CD14-positive monocyte (primary cell): ENCODE data around the gene TMEM150C. TPM values are rescaled to one million over a fixed set of nuclear protein-coding genes. Genes with fewer than 3 reads are reported as not detected.

Experiments
- DNase-seq, 3 donors: peaks; one replicate each; pipeline ENCODE4 v3.0.0-alpha.2; 2011 to 2022
- H2AFZ ChIP-seq: 2 replicates; pipeline ENCODE4 v1.6.0; 2012; ENCODE audit warnings: mild to moderate bottlenecking, low read depth, low read length, inconsistent platforms; ENCODE audit not compliant: insufficient read depth, poor library complexity, severe bottlenecking
- H3K27ac ChIP-seq, 2 donors: 1 replicate in 1 of 2; 2 replicates in 1 of 2; pipeline ENCODE4 v1.5.1; 2012 to 2013; ENCODE audit warnings: low read length in 2 of 2, control low read depth in 1 of 2, inconsistent platforms in 1 of 2, low read depth in 1 of 2, mild to moderate bottlenecking in 1 of 2
- H3K27me3 ChIP-seq, 2 donors: one replicate each; pipeline versions ENCODE4 v1.6.0 to v1.6.1; 2011 to 2013; ENCODE audit warnings: low read length in 2 of 2; ENCODE audit not compliant: control insufficient read depth in 2 of 2, insufficient read depth in 2 of 2
- H3K36me3 ChIP-seq, 2 donors: replicated peaks in 1 of 2; 1 replicate in 1 of 2; 2 replicates in 1 of 2; pipeline versions ENCODE4 v1.5.1 to v1.6.1; 2012 to 2013; ENCODE audit warnings: low read length in 2 of 2, control low read depth in 1 of 2, inconsistent platforms in 1 of 2, mild to moderate bottlenecking in 1 of 2; ENCODE audit not compliant: insufficient read depth in 2 of 2, control insufficient read depth in 1 of 2
- H3K4me1 ChIP-seq, 2 donors: 1 replicate in 1 of 2; 2 replicates in 1 of 2; pipeline versions ENCODE4 v1.5.1 to v1.6.1; 2012 to 2013; ENCODE audit warnings: low read length in 2 of 2, control low read depth in 1 of 2, inconsistent platforms in 1 of 2, mild to moderate bottlenecking in 1 of 2, moderate library complexity in 1 of 2; ENCODE audit not compliant: insufficient read depth in 2 of 2, control insufficient read depth in 1 of 2
- H3K4me2 ChIP-seq: replicated peaks from 2 replicates; pipeline ENCODE3; 2012; ENCODE audit warnings: low read length, moderate library complexity, mild to moderate bottlenecking; ENCODE audit not compliant: poor library complexity, severe bottlenecking; ENCODE audit errors: extremely low read depth
- H3K4me3 ChIP-seq, 3 experiments: fragments of 200-600 bp in 1 of 3; sonication (generic) in 1 of 3; replicated peaks in 1 of 3; 1 replicate in 2 of 3; 2 replicates in 1 of 3; pipeline ENCODE4 v1.5.1; 2011 to 2013; ENCODE audit warnings: low read length in 3 of 3, mild to moderate bottlenecking in 3 of 3, control low read depth in 2 of 3, low read depth in 2 of 3, inconsistent platforms in 1 of 3, moderate library complexity in 1 of 3
- H3K79me2 ChIP-seq: 2 replicates; pipeline ENCODE4 v1.6.0; 2012; ENCODE audit warnings: mild to moderate bottlenecking, control low read depth, inconsistent platforms, low read length, moderate library complexity; ENCODE audit not compliant: insufficient read depth
- H3K9ac ChIP-seq: 2 replicates; pipeline ENCODE4 v1.6.0; 2017; ENCODE audit warnings: low read length, mild to moderate bottlenecking; ENCODE audit not compliant: insufficient read depth, poor library complexity, severe bottlenecking
- H3K9me3 ChIP-seq, 2 donors: replicated peaks in 1 of 2; 1 replicate in 1 of 2; 2 replicates in 1 of 2; pipeline versions ENCODE4 v1.5.1 to v1.6.1; 2012 to 2013; ENCODE audit warnings: low read length in 2 of 2, control low read depth in 1 of 2; ENCODE audit not compliant: control insufficient read depth in 1 of 2, insufficient read depth in 1 of 2
- H4K20me1 ChIP-seq: 2 replicates; pipeline ENCODE4 v1.6.0; 2012; ENCODE audit warnings: mild to moderate bottlenecking, low read length, control low read depth, moderate library complexity; ENCODE audit not compliant: insufficient read depth
- H3K27ac Mint-ChIP-seq, 7 donors: one replicate each; pipeline ENCODE4 v1.8.0; 2020; ENCODE audit warnings: mild to moderate bottlenecking in 7 of 7, mixed read lengths in 7 of 7, moderate library complexity in 6 of 7, inconsistent platforms in 2 of 7
- H3K27me3 Mint-ChIP-seq, 3 donors: one replicate each; pipeline ENCODE4 v1.8.0; 2021 to 2022; ENCODE audit warnings: low read depth in 3 of 3, mild to moderate bottlenecking in 3 of 3, mixed read lengths in 3 of 3, moderate library complexity in 3 of 3, inconsistent platforms in 1 of 3
- H3K36me3 Mint-ChIP-seq, 2 donors: one replicate each; pipeline ENCODE4 v1.8.0; 2020; ENCODE audit warnings: mixed read lengths in 2 of 2, inconsistent platforms in 1 of 2, mild to moderate bottlenecking in 1 of 2
- H3K4me1 Mint-ChIP-seq: one replicate; pipeline ENCODE4 v1.8.0; 2020; ENCODE audit warnings: mild to moderate bottlenecking, mixed read lengths
- H3K4me3 Mint-ChIP-seq, 2 donors: one replicate each; pipeline ENCODE4 v1.8.0; 2020; ENCODE audit warnings: mild to moderate bottlenecking in 2 of 2, mixed read lengths in 2 of 2, moderate library complexity in 1 of 2
- H3K9me3 Mint-ChIP-seq, 7 donors: one replicate each; pipeline ENCODE4 v1.8.0; 2020 to 2022; ENCODE audit warnings: mixed read lengths in 7 of 7, mild to moderate bottlenecking in 6 of 7, moderate library complexity in 6 of 7, inconsistent platforms in 2 of 7
- WGBS: methylation state at CpG from one replicate; pipeline ENCODE4 v1.1.5; 2013; ENCODE audit warnings: missing lambda C conversion rate; ENCODE audit not compliant: insufficient coverage; 5-methylcytosine and 5-hydroxymethylcytosine counted together
- intact Hi-C, 2 donors: fragments of 100-400 bp; cut with micrococcal nuclease; formaldehyde crosslinking; loops; one replicate each; pipeline versions ENCODE4 v1.15.0 to v1.15.1; 2023
- polyA plus RNA-seq, 3 donors: library from polyadenylated mRNA; depleted of rRNA in 1 of 3; unstranded in 2 of 3; stranded (reverse) in 1 of 3; fragments of 300-500 nt in 2 of 3; fragments of >200 nt in 1 of 3; fragmentation: Illumina TruSeq in 2 of 3; gene quantifications; 1 replicate in 2 of 3; 2 replicates in 1 of 3; pipeline ENCODE4 v1.2.3, GENCODE V29; 2012 to 2021
- TF ChIP-seq, protein P1 (sequence below): fragments of 200-600 bp; IDR thresholded peaks from one replicate; pipeline ENCODE4 v1.8.0; 2022; ENCODE audit warnings: antibody characterized with exemption, mild to moderate bottlenecking

TMEM150C gene
- polyA plus RNA-seq, 3 donors = not detected

DNA sequence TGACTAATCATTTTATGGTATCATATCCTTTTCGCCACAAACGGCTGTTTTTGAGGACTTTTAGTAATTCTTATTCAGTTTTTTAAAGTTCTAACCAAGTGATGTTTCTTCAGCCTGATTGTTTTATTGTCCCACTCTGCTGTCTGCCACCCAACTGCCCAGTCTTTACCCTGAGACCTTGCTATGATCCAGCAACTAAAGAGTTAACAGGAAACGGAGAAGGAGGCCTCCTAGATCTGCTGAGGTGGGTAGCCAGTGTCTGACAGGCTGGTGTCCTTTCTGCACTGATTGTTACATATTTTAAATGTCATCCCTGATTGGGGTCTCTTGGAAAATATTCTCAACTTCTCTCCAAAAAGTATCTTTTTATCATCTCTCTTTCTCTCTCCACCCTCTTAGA, 7.9 kb upstream of the TMEM150C start:
- Mint-ChIP-seq H3K27me3 (peaks cover 0 to 12% (median 3%) of the 10 kb centered on the region in 3 donors), H3K36me3 (no peaks in the 10 kb centered on the region), H3K4me1 (no peaks in the 10 kb centered on the region), H3K4me3 (no peak overlapping the region), H3K9me3 (peaks cover 0 to 7% (median 0%) of the 10 kb centered on the region in 7 donors), H3K27ac (no peak overlapping the region)
- no peak overlapping the region for H3K27ac ChIP-seq
- no peaks in the 10 kb centered on the region for H3K79me2 ChIP-seq
- DNase-seq = no peak
- H2AFZ ChIP-seq = no peak overlapping the region
- H4K20me1 ChIP-seq = no peaks in the 10 kb centered on the region
- H3K4me3 ChIP-seq = no peak overlapping the region
- H3K4me2 ChIP-seq = no peak overlapping the region
- TF ChIP-seq, protein P1, sequence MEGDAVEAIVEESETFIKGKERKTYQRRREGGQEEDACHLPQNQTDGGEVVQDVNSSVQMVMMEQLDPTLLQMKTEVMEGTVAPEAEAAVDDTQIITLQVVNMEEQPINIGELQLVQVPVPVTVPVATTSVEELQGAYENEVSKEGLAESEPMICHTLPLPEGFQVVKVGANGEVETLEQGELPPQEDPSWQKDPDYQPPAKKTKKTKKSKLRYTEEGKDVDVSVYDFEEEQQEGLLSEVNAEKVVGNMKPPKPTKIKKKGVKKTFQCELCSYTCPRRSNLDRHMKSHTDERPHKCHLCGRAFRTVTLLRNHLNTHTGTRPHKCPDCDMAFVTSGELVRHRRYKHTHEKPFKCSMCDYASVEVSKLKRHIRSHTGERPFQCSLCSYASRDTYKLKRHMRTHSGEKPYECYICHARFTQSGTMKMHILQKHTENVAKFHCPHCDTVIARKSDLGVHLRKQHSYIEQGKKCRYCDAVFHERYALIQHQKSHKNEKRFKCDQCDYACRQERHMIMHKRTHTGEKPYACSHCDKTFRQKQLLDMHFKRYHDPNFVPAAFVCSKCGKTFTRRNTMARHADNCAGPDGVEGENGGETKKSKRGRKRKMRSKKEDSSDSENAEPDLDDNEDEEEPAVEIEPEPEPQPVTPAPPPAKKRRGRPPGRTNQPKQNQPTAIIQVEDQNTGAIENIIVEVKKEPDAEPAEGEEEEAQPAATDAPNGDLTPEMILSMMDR = no peak
- WGBS = no CpG with 5 or more reads among the region's 3 CpGs
- H3K4me1 ChIP-seq = no peaks in the 10 kb centered on the region
- H3K9me3 ChIP-seq = no peaks in the 10 kb centered on the region
- intact Hi-C loops = no loop called here
- H3K27me3 ChIP-seq = no peaks in the 10 kb centered on the region
- H3K9ac ChIP-seq = no peak overlapping the region
- H3K36me3 ChIP-seq = no peaks in the 10 kb centered on the region

DNA sequence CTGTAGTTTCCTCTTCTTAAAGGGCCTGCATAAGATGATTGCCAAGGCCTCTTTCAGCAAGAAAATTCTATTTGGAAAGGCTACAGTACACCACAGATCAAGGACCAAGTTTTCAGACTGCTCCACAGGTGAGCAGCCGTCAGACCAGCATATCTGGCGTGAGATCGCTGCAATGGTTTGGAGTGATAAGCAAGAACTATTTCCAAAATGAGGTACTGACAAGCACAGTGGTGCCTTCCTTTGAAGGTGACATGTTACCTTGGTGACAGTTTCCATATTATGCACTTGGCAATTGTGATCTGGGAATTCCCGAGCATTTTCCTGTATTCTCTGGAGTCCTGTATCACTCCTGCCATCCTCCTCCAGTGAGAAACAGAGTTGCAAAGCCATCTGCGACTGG, 7.3 kb upstream of the TMEM150C start:
- Histone ChIP-seq H2AFZ (no peak overlapping the region), H4K20me1 (no peaks in the 10 kb centered on the region), H3K9ac (no peak overlapping the region), H3K36me3 (no peaks in the 10 kb centered on the region), H3K4me1 (no peaks in the 10 kb centered on the region), H3K79me2 (no peaks in the 10 kb centered on the region), H3K4me3 (no peak overlapping the region), H3K9me3 (no peaks in the 10 kb centered on the region), H3K27me3 (no peaks in the 10 kb centered on the region), H3K4me2 (no peak overlapping the region), H3K27ac (no peak overlapping the region)
- intact Hi-C loops = no loop called here
- peaks cover 0 to 7% (median 0%) of the 10 kb centered on the region in 7 donors for H3K9me3 Mint-ChIP-seq
- no peak overlapping the region for H3K4me3 Mint-ChIP-seq
- DNase-seq = no peak
- no peaks in the 10 kb centered on the region for H3K36me3 Mint-ChIP-seq
- no peaks in the 10 kb centered on the region for H3K4me1 Mint-ChIP-seq
- peaks cover 3 to 16% (median 10%) of the 10 kb centered on the region in 3 donors for H3K27me3 Mint-ChIP-seq
- WGBS = 100% methylated on average over 3 of the region's 5 CpGs
- no peak overlapping the region for H3K27ac Mint-ChIP-seq
- TF ChIP-seq, protein P1 = no peak
